ENCODE data around the gene FBXL14. TPM values are rescaled to one million over a fixed set of nuclear protein-coding genes. Genes with fewer than 3 reads are reported as not detected.
A peak's percentile ranks its signal among the peaks of the same experiment; 100 is the strongest.

The FBXL14 gene
- total and polyA plus RNA-seq, 9 of the 15 experiments (the other 6 are each of a cell fraction or from before 2014, with no cell fraction given), result 0.13 to 9.8 (median 3.3) TPM

DNA sequence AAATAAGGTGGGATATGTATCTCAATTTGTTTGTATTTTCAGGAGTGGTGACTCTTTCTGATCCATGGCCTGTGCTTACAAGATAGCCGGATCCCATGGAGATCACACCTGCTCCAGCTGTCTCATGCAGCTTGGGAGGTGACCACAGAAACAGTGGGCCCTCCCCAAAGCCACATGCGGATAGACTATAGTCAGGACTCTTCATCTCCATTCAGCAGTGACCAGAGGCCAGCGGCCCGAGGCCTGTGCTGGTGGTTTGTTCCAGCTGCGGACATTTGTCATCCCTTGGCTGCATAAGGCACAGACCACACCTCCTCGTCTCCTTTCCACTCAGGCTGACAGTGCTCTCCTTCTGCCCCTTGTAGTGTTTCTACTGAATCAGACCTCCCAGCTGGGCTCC is 20.0 kb upstream of the FBXL14 start (continued):
- TF ChIP-seq, protein P1, sequence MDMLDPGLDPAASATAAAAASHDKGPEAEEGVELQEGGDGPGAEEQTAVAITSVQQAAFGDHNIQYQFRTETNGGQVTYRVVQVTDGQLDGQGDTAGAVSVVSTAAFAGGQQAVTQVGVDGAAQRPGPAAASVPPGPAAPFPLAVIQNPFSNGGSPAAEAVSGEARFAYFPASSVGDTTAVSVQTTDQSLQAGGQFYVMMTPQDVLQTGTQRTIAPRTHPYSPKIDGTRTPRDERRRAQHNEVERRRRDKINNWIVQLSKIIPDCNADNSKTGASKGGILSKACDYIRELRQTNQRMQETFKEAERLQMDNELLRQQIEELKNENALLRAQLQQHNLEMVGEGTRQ (CRISPR knock-in tag; IDR thresholded peaks at IDR 0.05), result no peak
- TF ChIP-seq POLR3G (IDR thresholded peaks at IDR 0.05; ENCODE audit: extremely low read depth, insufficient read length, insufficient replicate concordance) (no peak), CBFB (CRISPR knock-in tag; IDR thresholded peaks at IDR 0.05) (no peak), SUPT5H (IDR thresholded peaks at IDR 0.05) (no peak), RBFOX2 (IDR thresholded peaks at IDR 0.05; ENCODE audit: low read depth, low read length) (no peak), ZNF239 (CRISPR knock-in tag; IDR thresholded peaks at IDR 0.05) (no peak), CEBPG (CRISPR knock-in tag; IDR thresholded peaks at IDR 0.05) (no peak), CEBPG (tag; conservative IDR thresholded peaks at IDR 0.05 in 1 of 2, IDR thresholded peaks at IDR 0.05 in 1 of 2) (no peak), TBP (optimal IDR thresholded peaks at IDR 0.05; ENCODE audit: low read depth, low read length) (no peak), MTA1 (IDR thresholded peaks at IDR 0.05; ENCODE audit: borderline replicate concordance) (no peak), TAL1 (IDR thresholded peaks at IDR 0.05) (peak; percentile 49; the same call in 1 of the 2 replicates), L3MBTL2 (IDR thresholded peaks at IDR 0.05) (peak; percentile 27; the same call in 1 of the 2 replicates)
- TF ChIP-seq, protein P2, sequence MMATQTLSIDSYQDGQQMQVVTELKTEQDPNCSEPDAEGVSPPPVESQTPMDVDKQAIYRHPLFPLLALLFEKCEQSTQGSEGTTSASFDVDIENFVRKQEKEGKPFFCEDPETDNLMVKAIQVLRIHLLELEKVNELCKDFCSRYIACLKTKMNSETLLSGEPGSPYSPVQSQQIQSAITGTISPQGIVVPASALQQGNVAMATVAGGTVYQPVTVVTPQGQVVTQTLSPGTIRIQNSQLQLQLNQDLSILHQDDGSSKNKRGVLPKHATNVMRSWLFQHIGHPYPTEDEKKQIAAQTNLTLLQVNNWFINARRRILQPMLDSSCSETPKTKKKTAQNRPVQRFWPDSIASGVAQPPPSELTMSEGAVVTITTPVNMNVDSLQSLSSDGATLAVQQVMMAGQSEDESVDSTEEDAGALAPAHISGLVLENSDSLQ (IDR thresholded peaks at IDR 0.05), result no peak
- TF ChIP-seq, protein P3, sequence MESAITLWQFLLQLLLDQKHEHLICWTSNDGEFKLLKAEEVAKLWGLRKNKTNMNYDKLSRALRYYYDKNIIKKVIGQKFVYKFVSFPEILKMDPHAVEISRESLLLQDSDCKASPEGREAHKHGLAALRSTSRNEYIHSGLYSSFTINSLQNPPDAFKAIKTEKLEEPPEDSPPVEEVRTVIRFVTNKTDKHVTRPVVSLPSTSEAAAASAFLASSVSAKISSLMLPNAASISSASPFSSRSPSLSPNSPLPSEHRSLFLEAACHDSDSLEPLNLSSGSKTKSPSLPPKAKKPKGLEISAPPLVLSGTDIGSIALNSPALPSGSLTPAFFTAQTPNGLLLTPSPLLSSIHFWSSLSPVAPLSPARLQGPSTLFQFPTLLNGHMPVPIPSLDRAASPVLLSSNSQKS (CRISPR knock-in tag; IDR thresholded peaks at IDR 0.05), result no peak
- TF ChIP-seq, protein P4, sequence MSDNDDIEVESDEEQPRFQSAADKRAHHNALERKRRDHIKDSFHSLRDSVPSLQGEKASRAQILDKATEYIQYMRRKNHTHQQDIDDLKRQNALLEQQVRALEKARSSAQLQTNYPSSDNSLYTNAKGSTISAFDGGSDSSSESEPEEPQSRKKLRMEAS (CRISPR knock-in tag; IDR thresholded peaks at IDR 0.05), result peak; percentile 89
- TF ChIP-seq, protein P5, sequence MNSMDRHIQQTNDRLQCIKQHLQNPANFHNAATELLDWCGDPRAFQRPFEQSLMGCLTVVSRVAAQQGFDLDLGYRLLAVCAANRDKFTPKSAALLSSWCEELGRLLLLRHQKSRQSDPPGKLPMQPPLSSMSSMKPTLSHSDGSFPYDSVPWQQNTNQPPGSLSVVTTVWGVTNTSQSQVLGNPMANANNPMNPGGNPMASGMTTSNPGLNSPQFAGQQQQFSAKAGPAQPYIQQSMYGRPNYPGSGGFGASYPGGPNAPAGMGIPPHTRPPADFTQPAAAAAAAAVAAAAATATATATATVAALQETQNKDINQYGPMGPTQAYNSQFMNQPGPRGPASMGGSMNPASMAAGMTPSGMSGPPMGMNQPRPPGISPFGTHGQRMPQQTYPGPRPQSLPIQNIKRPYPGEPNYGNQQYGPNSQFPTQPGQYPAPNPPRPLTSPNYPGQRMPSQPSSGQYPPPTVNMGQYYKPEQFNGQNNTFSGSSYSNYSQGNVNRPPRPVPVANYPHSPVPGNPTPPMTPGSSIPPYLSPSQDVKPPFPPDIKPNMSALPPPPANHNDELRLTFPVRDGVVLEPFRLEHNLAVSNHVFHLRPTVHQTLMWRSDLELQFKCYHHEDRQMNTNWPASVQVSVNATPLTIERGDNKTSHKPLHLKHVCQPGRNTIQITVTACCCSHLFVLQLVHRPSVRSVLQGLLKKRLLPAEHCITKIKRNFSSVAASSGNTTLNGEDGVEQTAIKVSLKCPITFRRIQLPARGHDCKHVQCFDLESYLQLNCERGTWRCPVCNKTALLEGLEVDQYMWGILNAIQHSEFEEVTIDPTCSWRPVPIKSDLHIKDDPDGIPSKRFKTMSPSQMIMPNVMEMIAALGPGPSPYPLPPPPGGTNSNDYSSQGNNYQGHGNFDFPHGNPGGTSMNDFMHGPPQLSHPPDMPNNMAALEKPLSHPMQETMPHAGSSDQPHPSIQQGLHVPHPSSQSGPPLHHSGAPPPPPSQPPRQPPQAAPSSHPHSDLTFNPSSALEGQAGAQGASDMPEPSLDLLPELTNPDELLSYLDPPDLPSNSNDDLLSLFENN (IDR thresholded peaks at IDR 0.05; ENCODE audit: low read depth in 2 of 2, low read length in 2 of 2), result no peak
- TF ChIP-seq, protein P6, sequence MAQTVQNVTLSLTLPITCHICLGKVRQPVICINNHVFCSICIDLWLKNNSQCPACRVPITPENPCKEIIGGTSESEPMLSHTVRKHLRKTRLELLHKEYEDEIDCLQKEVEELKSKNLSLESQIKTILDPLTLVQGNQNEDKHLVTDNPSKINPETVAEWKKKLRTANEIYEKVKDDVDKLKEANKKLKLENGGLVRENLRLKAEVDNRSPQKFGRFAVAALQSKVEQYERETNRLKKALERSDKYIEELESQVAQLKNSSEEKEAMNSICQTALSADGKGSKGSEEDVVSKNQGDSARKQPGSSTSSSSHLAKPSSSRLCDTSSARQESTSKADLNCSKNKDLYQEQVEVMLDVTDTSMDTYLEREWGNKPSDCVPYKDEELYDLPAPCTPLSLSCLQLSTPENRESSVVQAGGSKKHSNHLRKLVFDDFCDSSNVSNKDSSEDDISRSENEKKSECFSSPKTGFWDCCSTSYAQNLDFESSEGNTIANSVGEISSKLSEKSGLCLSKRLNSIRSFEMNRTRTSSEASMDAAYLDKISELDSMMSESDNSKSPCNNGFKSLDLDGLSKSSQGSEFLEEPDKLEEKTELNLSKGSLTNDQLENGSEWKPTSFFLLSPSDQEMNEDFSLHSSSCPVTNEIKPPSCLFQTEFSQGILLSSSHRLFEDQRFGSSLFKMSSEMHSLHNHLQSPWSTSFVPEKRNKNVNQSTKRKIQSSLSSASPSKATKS (CRISPR knock-in tag; IDR thresholded peaks at IDR 0.05), result no peak
- TF ChIP-seq, protein P7, sequence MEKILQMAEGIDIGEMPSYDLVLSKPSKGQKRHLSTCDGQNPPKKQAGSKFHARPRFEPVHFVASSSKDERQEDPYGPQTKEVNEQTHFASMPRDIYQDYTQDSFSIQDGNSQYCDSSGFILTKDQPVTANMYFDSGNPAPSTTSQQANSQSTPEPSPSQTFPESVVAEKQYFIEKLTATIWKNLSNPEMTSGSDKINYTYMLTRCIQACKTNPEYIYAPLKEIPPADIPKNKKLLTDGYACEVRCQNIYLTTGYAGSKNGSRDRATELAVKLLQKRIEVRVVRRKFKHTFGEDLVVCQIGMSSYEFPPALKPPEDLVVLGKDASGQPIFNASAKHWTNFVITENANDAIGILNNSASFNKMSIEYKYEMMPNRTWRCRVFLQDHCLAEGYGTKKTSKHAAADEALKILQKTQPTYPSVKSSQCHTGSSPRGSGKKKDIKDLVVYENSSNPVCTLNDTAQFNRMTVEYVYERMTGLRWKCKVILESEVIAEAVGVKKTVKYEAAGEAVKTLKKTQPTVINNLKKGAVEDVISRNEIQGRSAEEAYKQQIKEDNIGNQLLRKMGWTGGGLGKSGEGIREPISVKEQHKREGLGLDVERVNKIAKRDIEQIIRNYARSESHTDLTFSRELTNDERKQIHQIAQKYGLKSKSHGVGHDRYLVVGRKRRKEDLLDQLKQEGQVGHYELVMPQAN (IDR thresholded peaks at IDR 0.05; ENCODE audit: borderline replicate concordance), result no peak
